ENCODE data around the gene APBA3.

The APBA3 gene

DNA sequence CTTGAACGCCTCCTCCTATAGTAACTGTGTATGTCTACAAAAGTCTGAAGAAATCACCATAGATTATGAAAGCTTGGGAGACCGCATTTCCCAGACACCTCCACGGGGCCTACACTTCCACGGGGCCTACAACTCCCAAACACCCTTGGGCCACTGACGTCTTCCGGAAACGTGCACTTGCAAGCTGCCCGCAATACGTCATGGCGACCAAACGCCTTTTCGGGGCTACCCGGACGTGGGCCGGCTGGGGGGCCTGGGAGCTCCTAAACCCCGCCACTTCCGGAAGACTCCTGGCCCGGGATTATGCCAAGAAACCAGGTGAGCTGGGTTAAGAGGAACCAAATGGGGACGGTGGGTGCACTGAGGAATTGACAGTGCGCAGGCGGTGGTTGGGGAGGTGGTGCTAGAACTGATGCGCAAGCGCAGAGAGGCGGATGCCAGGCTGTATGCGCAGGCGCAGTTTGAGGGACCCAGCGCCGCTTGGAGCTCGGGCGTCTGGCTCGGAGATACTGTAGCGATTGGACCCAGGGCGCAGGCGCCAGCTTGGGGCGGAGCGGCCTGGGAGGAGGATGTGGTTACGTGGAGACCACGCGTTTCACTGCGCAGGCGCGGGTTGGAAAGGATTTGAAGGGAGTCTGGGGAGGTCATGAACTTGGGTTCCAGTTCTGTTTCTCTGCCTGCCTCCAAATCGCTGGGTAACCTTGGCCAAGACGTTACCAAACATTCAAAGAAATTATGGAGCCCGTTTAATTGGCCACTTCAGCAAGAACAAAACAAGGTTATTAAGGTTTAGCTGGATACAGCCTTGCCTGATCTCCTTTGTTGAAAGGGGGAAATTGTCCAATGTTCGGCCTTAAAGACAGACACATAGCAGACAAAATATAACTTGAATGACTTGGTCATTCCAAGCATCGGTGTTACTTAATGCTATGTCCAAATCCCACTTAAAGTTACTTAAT is 1.3 kb upstream of the APBA3 start, which contains the start of gene MRPL54:
Gene MRPL54 (plus strand): TSS at position 182 of the 959 bp plus-strand sequence. CDS start 19 bp downstream, at position 201.
- Histone ChIP-seq H3K4me1 (ENCODE audit: control insufficient read depth, insufficient read depth, low read length) (no peaks in the 10 kb centered on the region; the same call in 1 of the 2 replicates), H3K27ac (ENCODE audit: extremely low read depth, low read depth, low read length) (peak within 1 kb of the TSS; percentile 68), H3K9me3 (ENCODE audit: control insufficient read depth, insufficient read depth, low read depth, low read length) (no peaks in the 10 kb centered on the region), H3K4me3 (ENCODE audit: low read depth, low read length) (peak within 1 kb of the TSS; percentile 96), H3K36me3 (ENCODE audit: control insufficient read depth in 2 of 2, insufficient read depth in 1 of 2, low read length in 2 of 2) (peaks cover 0 to 33% of the 10 kb centered on the region in 2 experiments; a peak in 2 of 3 replicates)
- CTCF ChIA-PET, result interaction anchor here (0.5 to 1.4 kb wide), 12 partner anchors 12 to 444 kb away, joined by 3 to 9 read pairs (median 4); no protein-coding TSS in a partner anchor
- POLR2A ChIA-PET, result interaction anchor here (0.6 to 2.4 kb wide), 23 partner anchors 8 to 580 kb away, joined by 3 to 10 read pairs (median 4); partner anchors contain the start of genes DAPK3, EEF2, MPND and PIP5K1C
- TF ChIP-seq, protein P1, sequence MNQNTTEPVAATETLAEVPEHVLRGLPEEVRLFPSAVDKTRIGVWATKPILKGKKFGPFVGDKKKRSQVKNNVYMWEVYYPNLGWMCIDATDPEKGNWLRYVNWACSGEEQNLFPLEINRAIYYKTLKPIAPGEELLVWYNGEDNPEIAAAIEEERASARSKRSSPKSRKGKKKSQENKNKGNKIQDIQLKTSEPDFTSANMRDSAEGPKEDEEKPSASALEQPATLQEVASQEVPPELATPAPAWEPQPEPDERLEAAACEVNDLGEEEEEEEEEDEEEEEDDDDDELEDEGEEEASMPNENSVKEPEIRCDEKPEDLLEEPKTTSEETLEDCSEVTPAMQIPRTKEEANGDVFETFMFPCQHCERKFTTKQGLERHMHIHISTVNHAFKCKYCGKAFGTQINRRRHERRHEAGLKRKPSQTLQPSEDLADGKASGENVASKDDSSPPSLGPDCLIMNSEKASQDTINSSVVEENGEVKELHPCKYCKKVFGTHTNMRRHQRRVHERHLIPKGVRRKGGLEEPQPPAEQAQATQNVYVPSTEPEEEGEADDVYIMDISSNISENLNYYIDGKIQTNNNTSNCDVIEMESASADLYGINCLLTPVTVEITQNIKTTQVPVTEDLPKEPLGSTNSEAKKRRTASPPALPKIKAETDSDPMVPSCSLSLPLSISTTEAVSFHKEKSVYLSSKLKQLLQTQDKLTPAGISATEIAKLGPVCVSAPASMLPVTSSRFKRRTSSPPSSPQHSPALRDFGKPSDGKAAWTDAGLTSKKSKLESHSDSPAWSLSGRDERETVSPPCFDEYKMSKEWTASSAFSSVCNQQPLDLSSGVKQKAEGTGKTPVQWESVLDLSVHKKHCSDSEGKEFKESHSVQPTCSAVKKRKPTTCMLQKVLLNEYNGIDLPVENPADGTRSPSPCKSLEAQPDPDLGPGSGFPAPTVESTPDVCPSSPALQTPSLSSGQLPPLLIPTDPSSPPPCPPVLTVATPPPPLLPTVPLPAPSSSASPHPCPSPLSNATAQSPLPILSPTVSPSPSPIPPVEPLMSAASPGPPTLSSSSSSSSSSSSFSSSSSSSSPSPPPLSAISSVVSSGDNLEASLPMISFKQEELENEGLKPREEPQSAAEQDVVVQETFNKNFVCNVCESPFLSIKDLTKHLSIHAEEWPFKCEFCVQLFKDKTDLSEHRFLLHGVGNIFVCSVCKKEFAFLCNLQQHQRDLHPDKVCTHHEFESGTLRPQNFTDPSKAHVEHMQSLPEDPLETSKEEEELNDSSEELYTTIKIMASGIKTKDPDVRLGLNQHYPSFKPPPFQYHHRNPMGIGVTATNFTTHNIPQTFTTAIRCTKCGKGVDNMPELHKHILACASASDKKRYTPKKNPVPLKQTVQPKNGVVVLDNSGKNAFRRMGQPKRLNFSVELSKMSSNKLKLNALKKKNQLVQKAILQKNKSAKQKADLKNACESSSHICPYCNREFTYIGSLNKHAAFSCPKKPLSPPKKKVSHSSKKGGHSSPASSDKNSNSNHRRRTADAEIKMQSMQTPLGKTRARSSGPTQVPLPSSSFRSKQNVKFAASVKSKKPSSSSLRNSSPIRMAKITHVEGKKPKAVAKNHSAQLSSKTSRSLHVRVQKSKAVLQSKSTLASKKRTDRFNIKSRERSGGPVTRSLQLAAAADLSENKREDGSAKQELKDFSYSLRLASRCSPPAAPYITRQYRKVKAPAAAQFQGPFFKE (tag by site-specific recombination; IDR thresholded peaks at IDR 0.05; ENCODE audit: borderline replicate concordance), result no peak
- no peak for TF ChIP-seq ZNF175 (tag by site-specific recombination; IDR thresholded peaks at IDR 0.05)
- peak; percentile 98 for TF ChIP-seq ZNF76 (tag by site-specific recombination; IDR thresholded peaks at IDR 0.05; ENCODE audit: borderline replicate concordance, low read depth)
- TF ChIP-seq, protein P2, sequence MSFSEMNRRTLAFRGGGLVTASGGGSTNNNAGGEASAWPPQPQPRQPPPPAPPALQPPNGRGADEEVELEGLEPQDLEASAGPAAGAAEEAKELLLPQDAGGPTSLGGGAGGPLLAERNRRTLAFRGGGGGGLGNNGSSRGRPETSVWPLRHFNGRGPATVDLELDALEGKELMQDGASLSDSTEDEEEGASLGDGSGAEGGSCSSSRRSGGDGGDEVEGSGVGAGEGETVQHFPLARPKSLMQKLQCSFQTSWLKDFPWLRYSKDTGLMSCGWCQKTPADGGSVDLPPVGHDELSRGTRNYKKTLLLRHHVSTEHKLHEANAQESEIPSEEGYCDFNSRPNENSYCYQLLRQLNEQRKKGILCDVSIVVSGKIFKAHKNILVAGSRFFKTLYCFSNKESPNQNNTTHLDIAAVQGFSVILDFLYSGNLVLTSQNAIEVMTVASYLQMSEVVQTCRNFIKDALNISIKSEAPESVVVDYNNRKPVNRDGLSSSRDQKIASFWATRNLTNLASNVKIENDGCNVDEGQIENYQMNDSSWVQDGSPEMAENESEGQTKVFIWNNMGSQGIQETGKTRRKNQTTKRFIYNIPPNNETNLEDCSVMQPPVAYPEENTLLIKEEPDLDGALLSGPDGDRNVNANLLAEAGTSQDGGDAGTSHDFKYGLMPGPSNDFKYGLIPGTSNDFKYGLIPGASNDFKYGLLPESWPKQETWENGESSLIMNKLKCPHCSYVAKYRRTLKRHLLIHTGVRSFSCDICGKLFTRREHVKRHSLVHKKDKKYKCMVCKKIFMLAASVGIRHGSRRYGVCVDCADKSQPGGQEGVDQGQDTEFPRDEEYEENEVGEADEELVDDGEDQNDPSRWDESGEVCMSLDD (tag by site-specific recombination; IDR thresholded peaks at IDR 0.05), result peak; percentile 88
- TF ChIP-seq, protein P3, sequence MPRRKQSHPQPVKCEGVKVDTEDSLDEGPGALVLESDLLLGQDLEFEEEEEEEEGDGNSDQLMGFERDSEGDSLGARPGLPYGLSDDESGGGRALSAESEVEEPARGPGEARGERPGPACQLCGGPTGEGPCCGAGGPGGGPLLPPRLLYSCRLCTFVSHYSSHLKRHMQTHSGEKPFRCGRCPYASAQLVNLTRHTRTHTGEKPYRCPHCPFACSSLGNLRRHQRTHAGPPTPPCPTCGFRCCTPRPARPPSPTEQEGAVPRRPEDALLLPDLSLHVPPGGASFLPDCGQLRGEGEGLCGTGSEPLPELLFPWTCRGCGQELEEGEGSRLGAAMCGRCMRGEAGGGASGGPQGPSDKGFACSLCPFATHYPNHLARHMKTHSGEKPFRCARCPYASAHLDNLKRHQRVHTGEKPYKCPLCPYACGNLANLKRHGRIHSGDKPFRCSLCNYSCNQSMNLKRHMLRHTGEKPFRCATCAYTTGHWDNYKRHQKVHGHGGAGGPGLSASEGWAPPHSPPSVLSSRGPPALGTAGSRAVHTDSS (tag by site-specific recombination; IDR thresholded peaks at IDR 0.05), result no peak
- no peak for TF ChIP-seq ZNF138 (tag by site-specific recombination; IDR thresholded peaks at IDR 0.05; ENCODE audit: borderline replicate concordance)
- TF ChIP-seq SP3 (tag by site-specific recombination; IDR thresholded peaks at IDR 0.05), result peak; percentile 70
- peak; percentile 33; the same call in 1 of the 2 replicates for TF ChIP-seq KLF8 (tag by site-specific recombination; IDR thresholded peaks at IDR 0.05)
- TF ChIP-seq ZNF624 (tag by site-specific recombination; IDR thresholded peaks at IDR 0.05), result no peak
- peak; percentile 90 for TF ChIP-seq ZNF629 (tag by site-specific recombination; IDR thresholded peaks at IDR 0.05)
- TF ChIP-seq, protein P4, sequence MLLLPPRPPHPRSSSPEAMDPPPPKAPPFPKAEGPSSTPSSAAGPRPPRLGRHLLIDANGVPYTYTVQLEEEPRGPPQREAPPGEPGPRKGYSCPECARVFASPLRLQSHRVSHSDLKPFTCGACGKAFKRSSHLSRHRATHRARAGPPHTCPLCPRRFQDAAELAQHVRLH (tag by site-specific recombination; IDR thresholded peaks at IDR 0.05), result peak; percentile 56; the same call in 1 of the 2 replicates
- TF ChIP-seq, protein P5, sequence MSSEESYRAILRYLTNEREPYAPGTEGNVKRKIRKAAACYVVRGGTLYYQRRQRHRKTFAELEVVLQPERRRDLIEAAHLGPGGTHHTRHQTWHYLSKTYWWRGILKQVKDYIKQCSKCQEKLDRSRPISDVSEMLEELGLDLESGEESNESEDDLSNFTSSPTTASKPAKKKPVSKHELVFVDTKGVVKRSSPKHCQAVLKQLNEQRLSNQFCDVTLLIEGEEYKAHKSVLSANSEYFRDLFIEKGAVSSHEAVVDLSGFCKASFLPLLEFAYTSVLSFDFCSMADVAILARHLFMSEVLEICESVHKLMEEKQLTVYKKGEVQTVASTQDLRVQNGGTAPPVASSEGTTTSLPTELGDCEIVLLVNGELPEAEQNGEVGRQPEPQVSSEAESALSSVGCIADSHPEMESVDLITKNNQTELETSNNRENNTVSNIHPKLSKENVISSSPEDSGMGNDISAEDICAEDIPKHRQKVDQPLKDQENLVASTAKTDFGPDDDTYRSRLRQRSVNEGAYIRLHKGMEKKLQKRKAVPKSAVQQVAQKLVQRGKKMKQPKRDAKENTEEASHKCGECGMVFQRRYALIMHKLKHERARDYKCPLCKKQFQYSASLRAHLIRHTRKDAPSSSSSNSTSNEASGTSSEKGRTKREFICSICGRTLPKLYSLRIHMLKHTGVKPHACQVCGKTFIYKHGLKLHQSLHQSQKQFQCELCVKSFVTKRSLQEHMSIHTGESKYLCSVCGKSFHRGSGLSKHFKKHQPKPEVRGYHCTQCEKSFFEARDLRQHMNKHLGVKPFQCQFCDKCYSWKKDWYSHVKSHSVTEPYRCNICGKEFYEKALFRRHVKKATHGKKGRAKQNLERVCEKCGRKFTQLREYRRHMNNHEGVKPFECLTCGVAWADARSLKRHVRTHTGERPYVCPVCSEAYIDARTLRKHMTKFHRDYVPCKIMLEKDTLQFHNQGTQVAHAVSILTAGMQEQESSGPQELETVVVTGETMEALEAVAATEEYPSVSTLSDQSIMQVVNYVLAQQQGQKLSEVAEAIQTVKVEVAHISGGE (tag by site-specific recombination; conservative IDR thresholded peaks at IDR 0.05; ENCODE audit: low read depth), result peak; percentile 96
- peak; percentile 94 for TF ChIP-seq ZEB2 (tag by site-specific recombination; IDR thresholded peaks at IDR 0.05)
- TF ChIP-seq KLF16 (tag by site-specific recombination; IDR thresholded peaks at IDR 0.05), result peak; percentile 53; the same call in 1 of the 2 replicates
- TF ChIP-seq ZNF600 (tag by site-specific recombination; IDR thresholded peaks at IDR 0.05), result peak; percentile 93
- TF ChIP-seq ZNF335 (tag by site-specific recombination; conservative IDR thresholded peaks at IDR 0.05), result peak; percentile 99
- TF ChIP-seq ZNF473 (tag by site-specific recombination; IDR thresholded peaks at IDR 0.05), result no peak
- TF ChIP-seq ZNF2 (tag by site-specific recombination; IDR thresholded peaks at IDR 0.05), result peak; percentile 85
- TF ChIP-seq, protein P6, sequence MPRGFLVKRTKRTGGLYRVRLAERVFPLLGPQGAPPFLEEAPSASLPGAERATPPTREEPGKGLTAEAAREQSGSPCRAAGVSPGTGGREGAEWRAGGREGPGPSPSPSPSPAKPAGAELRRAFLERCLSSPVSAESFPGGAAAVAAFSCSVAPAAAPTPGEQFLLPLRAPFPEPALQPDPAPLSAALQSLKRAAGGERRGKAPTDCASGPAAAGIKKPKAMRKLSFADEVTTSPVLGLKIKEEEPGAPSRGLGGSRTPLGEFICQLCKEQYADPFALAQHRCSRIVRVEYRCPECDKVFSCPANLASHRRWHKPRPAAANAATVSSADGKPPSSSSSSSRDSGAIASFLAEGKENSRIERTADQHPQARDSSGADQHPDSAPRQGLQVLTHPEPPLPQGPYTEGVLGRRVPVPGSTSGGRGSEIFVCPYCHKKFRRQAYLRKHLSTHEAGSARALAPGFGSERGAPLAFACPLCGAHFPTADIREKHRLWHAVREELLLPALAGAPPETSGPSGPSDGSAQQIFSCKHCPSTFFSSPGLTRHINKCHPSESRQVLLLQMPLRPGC (tag by site-specific recombination; IDR thresholded peaks at IDR 0.05), result 0 out of 2 replicates have a peak, but pooled peaks have one; percentile 15
- peak; percentile 73; the same call in 1 of the 2 replicates for TF ChIP-seq ZBTB21 (tag by site-specific recombination; IDR thresholded peaks at IDR 0.05)

Data from HEK293 (cell line).